GM21528 (cell line): ENCODE measurements around the gene PNMA5.
"Not testable (repeated sequence)": the region's sequence is repeated elsewhere in the genome, so short reads cannot be mapped to it uniquely, and the experiment has no call there.

ENCODE experiments used
- ATAC-seq: cut with Tn5 transposase; IDR thresholded peaks from one replicate; pipeline ENCODE4 v1.9.1; 2021; ENCODE audit warnings: mild to moderate bottlenecking, moderate library complexity; ENCODE audit not compliant: unreplicated experiment, low FRiP score

Gene PNMA5

GRCh38 chrX:152993933-152994332 lies at the start of gene PNMA5:
TSS of gene PNMA5 (minus strand) at chrX:152994116. CDS start at chrX:152991598, 2,518 bp downstream.
- no peak for ATAC-seq

- no peak for ATAC-seq
Observed at GRCh38 chrX:153032397-153033118, 38.6 kb upstream of the PNMA5 start.

- no peak for ATAC-seq
Observed at GRCh38 chrX:153030801-153031200, 36.9 kb upstream of the PNMA5 start.

GRCh38 chrX:153029875-153030274 lies 36.0 kb upstream of the PNMA5 start:
- no peak for ATAC-seq

GRCh38 chrX:153029162-153029561 lies 35.2 kb upstream of the PNMA5 start:
- no peak for ATAC-seq

- not testable (repeated sequence) for ATAC-seq
Observed at GRCh38 chrX:153028487-153028886, 34.6 kb upstream of the PNMA5 start.

- not testable (repeated sequence) for ATAC-seq
Observed at GRCh38 chrX:153026501-153026900, 32.6 kb upstream of the PNMA5 start.

GRCh38 chrX:153019166-153019565 lies 25.2 kb upstream of the PNMA5 start:
- ATAC-seq = no peak

- ATAC-seq = not testable (repeated sequence)
Observed at GRCh38 chrX:153017174-153017573, 23.3 kb upstream of the PNMA5 start.

- ATAC-seq = no peak
Observed at GRCh38 chrX:153004780-153005179, 10.9 kb upstream of the PNMA5 start.

- ATAC-seq = no peak
Observed at GRCh38 chrX:153003981-153004380, 10.1 kb upstream of the PNMA5 start.

GRCh38 chrX:153002182-153002581 lies 8.3 kb upstream of the PNMA5 start:
- ATAC-seq = not testable (repeated sequence)

GRCh38 chrX:152997337-152997736 lies 3.4 kb upstream of the PNMA5 start:
- ATAC-seq = no peak

GRCh38 chrX:152992115-152992514 lies 1.8 kb downstream of the PNMA5 start:
- no peak for ATAC-seq

- no peak for ATAC-seq
Observed at GRCh38 chrX:152991123-152991522, 2.8 kb downstream of the PNMA5 start.

- ATAC-seq = no peak
Observed at GRCh38 chrX:152989292-152989658, 4.6 kb downstream of the PNMA5 start.

- ATAC-seq = no peak
Observed at GRCh38 chrX:152988536-152989291, 5.2 kb downstream of the PNMA5 start.

- no peak for ATAC-seq
Observed at GRCh38 chrX:152987801-152988200, 6.1 kb downstream of the PNMA5 start.

GRCh38 chrX:152987156-152987555 lies 6.8 kb downstream of the PNMA5 start:
- ATAC-seq = not testable (repeated sequence)

GRCh38 chrX:152985383-152985782 lies 8.5 kb downstream of the PNMA5 start:
- not testable (repeated sequence) for ATAC-seq

- ATAC-seq = no peak
Observed at GRCh38 chrX:152968193-152968592, 25.7 kb downstream of the PNMA5 start.

GRCh38 chrX:152960115-152960514 lies 33.8 kb downstream of the PNMA5 start:
- ATAC-seq = no peak
